H1 (cell line): ENCODE measurements around the gene RERE. TPM values are rescaled to one million over a fixed set of nuclear protein-coding genes. Genes with fewer than 3 reads are reported as not detected.

Source experiments
- EGR1 ChIP-seq: IDR thresholded peaks from 2 replicates; pipeline ENCODE4 v1.6.1; 2011; ENCODE audit warnings: low read depth, low read length, borderline replicate concordance
- JUND ChIP-seq: IDR thresholded peaks from 2 replicates; pipeline ENCODE4 v1.6.1; 2011; ENCODE audit warnings: mild to moderate bottlenecking, improper control_type of control experiment, low read length
- RAD21 ChIP-seq, 2 experiments: IDR thresholded peaks in 1 of 2; conservative IDR thresholded peaks in 1 of 2; 2 replicates each; pipeline ENCODE4 v1.6.1; 2011; ENCODE audit warnings: low read depth in 2 of 2, low read length in 2 of 2, improper control_type of control experiment in 1 of 2, inconsistent platforms in 1 of 2, mild to moderate bottlenecking in 1 of 2, moderate library complexity in 1 of 2
- SIN3A ChIP-seq, 2 experiments: IDR thresholded peaks in 1 of 2; conservative IDR thresholded peaks in 1 of 2; 2 replicates each; pipeline ENCODE4 v1.6.1; 2011 to 2012; ENCODE audit warnings: low read length in 2 of 2, improper control_type of control experiment in 1 of 2, low read depth in 1 of 2, mild to moderate bottlenecking in 1 of 2
- SIRT6 ChIP-seq: IDR thresholded peaks from one replicate; pipeline ENCODE4 v1.7.1; 2012; ENCODE audit warnings: low read length, inconsistent platforms
- TAF7 ChIP-seq: optimal IDR thresholded peaks from 2 replicates; pipeline ENCODE3; 2011; ENCODE audit warnings: low read depth, mild to moderate bottlenecking, inconsistent platforms, low read length, moderate library complexity, borderline replicate concordance
- polyA plus RNA-seq, 7 experiments: library from polyadenylated mRNA; depleted of rRNA in 3 of 7; stranded (reverse) in 5 of 7; unstranded in 2 of 7; fragments of >200 nt in 5 of 7; fragments of 200-250 nt in 2 of 7; gene quantifications; 1 replicate in 5 of 7; 2 replicates in 1 of 7; 4 replicates in 1 of 7; pipeline versions ENCODE4 v1.2.1 to v1.2.3, GENCODE V29; 2011 to 2013; ENCODE audit warnings: missing spikeins in 2 of 7, mixed read lengths in 2 of 7
- total RNA-seq: library from RNA; stranded (reverse); fragmentation: NEBNext Ultra II Directional; extraction: Animal tissue kit (Norgen Biotek cat#: 25700); gene quantifications from 2 replicates; pipeline ENCODE4 v1.2.1, GENCODE V29; 2021
- TF ChIP-seq, protein P1 (sequence below), 3 experiments: IDR thresholded peaks; 1 replicate in 2 of 3; 2 replicates in 1 of 3; pipeline versions ENCODE4 v1.5.1 to v1.6.1; 2011; ENCODE audit warnings: low read length in 3 of 3, mild to moderate bottlenecking in 3 of 3, inconsistent platforms in 2 of 3, low read depth in 1 of 3, moderate library complexity in 1 of 3; ENCODE audit not compliant: insufficient read depth in 1 of 3; ENCODE audit errors: control extremely low read depth in 1 of 3
- TF ChIP-seq, protein P2 (sequence below): IDR thresholded peaks from 2 replicates; pipeline ENCODE4 v1.6.1; 2011; ENCODE audit warnings: low read length, improper control_type of control experiment

RERE gene
- total and polyA plus RNA-seq, 2 of the 8 experiments (the other 6 are each of a cell fraction or from before 2014, with no cell fraction given): 15.3 to 142 TPM

DNA sequence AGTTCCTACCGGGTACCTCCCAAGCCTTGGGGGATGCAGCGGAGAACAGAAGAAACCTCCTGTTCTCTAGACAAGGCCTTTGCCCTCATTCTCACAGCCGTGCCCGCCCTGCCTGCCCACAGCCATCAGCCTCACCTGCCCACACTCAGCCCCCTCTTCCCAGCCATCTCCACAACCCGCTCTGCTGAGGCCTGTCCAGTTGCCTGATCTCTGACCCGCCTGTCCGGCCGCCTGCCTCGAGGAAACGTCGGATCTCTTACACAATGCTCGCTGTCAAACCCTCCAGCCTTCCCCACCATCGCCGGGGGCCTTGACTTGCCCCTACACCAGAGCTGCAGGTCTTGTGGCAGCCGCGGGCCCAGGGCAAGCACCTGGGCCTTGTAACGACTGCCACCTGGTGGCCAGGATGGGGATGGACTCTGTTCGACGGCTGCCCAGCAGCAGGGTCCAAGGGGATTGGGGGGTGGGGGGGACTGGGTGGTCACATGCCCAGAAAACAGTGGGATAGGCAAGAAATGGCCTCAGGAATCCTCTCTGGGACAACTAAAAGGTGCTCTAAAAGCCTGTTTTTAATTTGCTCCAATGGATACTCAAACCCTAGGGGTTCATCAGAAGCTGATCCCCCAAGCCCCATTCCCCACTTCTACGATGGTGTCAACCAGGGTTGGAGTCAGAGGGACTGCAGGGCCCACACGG is 468.5 kb downstream of the RERE start (continued):
- TF ChIP-seq, protein P1, sequence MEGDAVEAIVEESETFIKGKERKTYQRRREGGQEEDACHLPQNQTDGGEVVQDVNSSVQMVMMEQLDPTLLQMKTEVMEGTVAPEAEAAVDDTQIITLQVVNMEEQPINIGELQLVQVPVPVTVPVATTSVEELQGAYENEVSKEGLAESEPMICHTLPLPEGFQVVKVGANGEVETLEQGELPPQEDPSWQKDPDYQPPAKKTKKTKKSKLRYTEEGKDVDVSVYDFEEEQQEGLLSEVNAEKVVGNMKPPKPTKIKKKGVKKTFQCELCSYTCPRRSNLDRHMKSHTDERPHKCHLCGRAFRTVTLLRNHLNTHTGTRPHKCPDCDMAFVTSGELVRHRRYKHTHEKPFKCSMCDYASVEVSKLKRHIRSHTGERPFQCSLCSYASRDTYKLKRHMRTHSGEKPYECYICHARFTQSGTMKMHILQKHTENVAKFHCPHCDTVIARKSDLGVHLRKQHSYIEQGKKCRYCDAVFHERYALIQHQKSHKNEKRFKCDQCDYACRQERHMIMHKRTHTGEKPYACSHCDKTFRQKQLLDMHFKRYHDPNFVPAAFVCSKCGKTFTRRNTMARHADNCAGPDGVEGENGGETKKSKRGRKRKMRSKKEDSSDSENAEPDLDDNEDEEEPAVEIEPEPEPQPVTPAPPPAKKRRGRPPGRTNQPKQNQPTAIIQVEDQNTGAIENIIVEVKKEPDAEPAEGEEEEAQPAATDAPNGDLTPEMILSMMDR (IDR thresholded peaks at IDR 0.05; ENCODE audit: control extremely low read depth in 1 of 3, insufficient read depth in 1 of 3, low read depth in 1 of 3, low read length in 3 of 3): peak; percentile 81 to 89 (median 89)
- TF ChIP-seq RAD21 (IDR thresholded peaks at IDR 0.05 in 1 of 2, conservative IDR thresholded peaks at IDR 0.05 in 1 of 2; ENCODE audit: low read depth in 2 of 2, low read length in 2 of 2): peak; percentile 91 to 95
- TF ChIP-seq SIN3A (conservative IDR thresholded peaks at IDR 0.05 in 1 of 2, IDR thresholded peaks at IDR 0.05 in 1 of 2; ENCODE audit: low read depth in 1 of 2, low read length in 2 of 2): peak in 1 of 2 experiments; percentile 84; a peak in 2 of 4 replicates
- TF ChIP-seq SIRT6: no peak
- peak; percentile 39; the same call in 1 of the 2 replicates for TF ChIP-seq JUND
- TF ChIP-seq TAF7: peak; percentile 42
- TF ChIP-seq, protein P2, sequence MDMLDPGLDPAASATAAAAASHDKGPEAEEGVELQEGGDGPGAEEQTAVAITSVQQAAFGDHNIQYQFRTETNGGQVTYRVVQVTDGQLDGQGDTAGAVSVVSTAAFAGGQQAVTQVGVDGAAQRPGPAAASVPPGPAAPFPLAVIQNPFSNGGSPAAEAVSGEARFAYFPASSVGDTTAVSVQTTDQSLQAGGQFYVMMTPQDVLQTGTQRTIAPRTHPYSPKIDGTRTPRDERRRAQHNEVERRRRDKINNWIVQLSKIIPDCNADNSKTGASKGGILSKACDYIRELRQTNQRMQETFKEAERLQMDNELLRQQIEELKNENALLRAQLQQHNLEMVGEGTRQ: peak; percentile 54
- TF ChIP-seq EGR1: no peak
